Calu3 (cell line): Measurements from ENCODE around the gene MAPK8IP1. TPM values are rescaled to one million over a fixed set of nuclear protein-coding genes. Genes with fewer than 3 reads are reported as not detected.

ENCODE experiments used
- BruUV-seq: library from RNA; stranded (reverse); fragments of 400-500 nt; replicated peaks from 2 replicates; lab custom pipeline; 2021; lab: Mats Ljungman, UMichigan
- CTCF ChIA-PET: fragments of 300-600 bp; sonication (Branson Sonifier 250); formaldehyde crosslinking; loops from one replicate; lab custom pipeline; 2022; ENCODE audit warnings: antibody characterized with exemption; lab: Charles Lee
- DNase-seq: peaks from one replicate; pipeline ENCODE4 v3.0.0; 2022
- H3K27ac Mint-ChIP-seq: one replicate; pipeline ENCODE4 v1.8.0; 2022; ENCODE audit warnings: mixed read lengths; ENCODE audit not compliant: unreplicated experiment
- H3K27me3 Mint-ChIP-seq: one replicate; pipeline ENCODE4 v1.8.0; 2022; ENCODE audit warnings: mixed read lengths; ENCODE audit not compliant: unreplicated experiment
- H3K36me3 Mint-ChIP-seq: one replicate; pipeline ENCODE4 v1.8.0; 2022; ENCODE audit warnings: mild to moderate bottlenecking, moderate library complexity, mixed read lengths; ENCODE audit not compliant: insufficient read depth, unreplicated experiment
- H3K4me1 Mint-ChIP-seq: one replicate; pipeline ENCODE4 v1.8.0; 2022; ENCODE audit warnings: mild to moderate bottlenecking, low read depth, mixed read lengths; ENCODE audit not compliant: unreplicated experiment
- H3K4me3 Mint-ChIP-seq: one replicate; pipeline ENCODE4 v1.8.0; 2022; ENCODE audit warnings: mild to moderate bottlenecking, low read depth, moderate library complexity, mixed read lengths; ENCODE audit not compliant: unreplicated experiment
- H3K9me3 Mint-ChIP-seq: one replicate; pipeline ENCODE4 v1.8.0; 2022; ENCODE audit warnings: low read depth, mixed read lengths; ENCODE audit not compliant: unreplicated experiment
- CTCF ChIP-seq: fragments of 200-600 bp; IDR thresholded peaks from one replicate; pipeline ENCODE4 v1.8.0; 2022; ENCODE audit warnings: antibody characterized with exemption; ENCODE audit not compliant: unreplicated experiment
- intact Hi-C: fragments of 100-400 bp; cut with micrococcal nuclease; formaldehyde crosslinking; loops from one replicate; pipeline ENCODE4 v1.10.0; 2022; ENCODE audit not compliant: unreplicated experiment
- total RNA-seq: library from RNA; stranded (reverse); gene quantifications from 2 replicates; pipeline ENCODE4 v1.2.3, GENCODE V29; 2022

Gene MAPK8IP1
- total RNA-seq, 1 experiment from 2014 or later = 4.1 TPM

GRCh38 chr11:45927684-45928413, 42.4 kb downstream of the MAPK8IP1 start:
- no peak for DNase-seq
- Mint-ChIP-seq H3K36me3 (peaks cover 24% of the 10 kb centered on the region), H3K27ac (no peak overlapping the region), H3K4me1 (peaks cover 18% of the 10 kb centered on the region), H3K27me3 (no peaks in the 10 kb centered on the region), H3K4me3 (no peak overlapping the region), H3K9me3 (no peaks in the 10 kb centered on the region)
- CTCF ChIA-PET = no interaction called here
- intact Hi-C loops = no loop called here
- no peak for TF ChIP-seq CTCF
- BruUV-seq = no TSS peak

GRCh38 chr11:45928535-45929215, 43.2 kb downstream of the MAPK8IP1 start:
- no peak for TF ChIP-seq CTCF
- intact Hi-C loops = no loop called here
- no peaks in the 10 kb centered on the region for H3K9me3 Mint-ChIP-seq
- H3K27me3 Mint-ChIP-seq = no peaks in the 10 kb centered on the region
- DNase-seq = no peak
- BruUV-seq = no TSS peak
- H3K36me3 Mint-ChIP-seq = peaks cover 21% of the 10 kb centered on the region
- H3K4me3 Mint-ChIP-seq = no peak overlapping the region
- H3K27ac Mint-ChIP-seq = no peak overlapping the region
- H3K4me1 Mint-ChIP-seq = peaks cover 18% of the 10 kb centered on the region
- CTCF ChIA-PET = interaction anchor here (0.6 kb wide), 1 partner anchor 34 kb away, joined by 3 read pairs; no protein-coding TSS in a partner anchor

GRCh38 chr11:45929486-45930030, 44.1 kb downstream of the MAPK8IP1 start:
- intact Hi-C loops = no loop called here
- H3K4me3 Mint-ChIP-seq = no peak overlapping the region

More at GRCh38 chr11:45929486-45930030, 44.1 kb downstream of the MAPK8IP1 start:
- Mint-ChIP-seq H3K36me3 (peaks cover 21% of the 10 kb centered on the region), H3K27me3 (no peaks in the 10 kb centered on the region), H3K4me1 (peaks cover 12% of the 10 kb centered on the region), H3K9me3 (no peaks in the 10 kb centered on the region), H3K27ac (no peak overlapping the region)
- TF ChIP-seq CTCF = no peak
- no TSS peak for BruUV-seq
- DNase-seq = no peak
- CTCF ChIA-PET = interaction anchor here (0.6 kb wide), 1 partner anchor 35 kb away, joined by 3 read pairs; no protein-coding TSS in a partner anchor
